RKO (cell line): ENCODE results near the gene PDIA5.

Source experiments
- DNase-seq: peaks from one replicate; pipeline ENCODE4 v3.0.0-alpha.2; 2016; ENCODE audit warnings: low spot score

The PDIA5 gene

DNA sequence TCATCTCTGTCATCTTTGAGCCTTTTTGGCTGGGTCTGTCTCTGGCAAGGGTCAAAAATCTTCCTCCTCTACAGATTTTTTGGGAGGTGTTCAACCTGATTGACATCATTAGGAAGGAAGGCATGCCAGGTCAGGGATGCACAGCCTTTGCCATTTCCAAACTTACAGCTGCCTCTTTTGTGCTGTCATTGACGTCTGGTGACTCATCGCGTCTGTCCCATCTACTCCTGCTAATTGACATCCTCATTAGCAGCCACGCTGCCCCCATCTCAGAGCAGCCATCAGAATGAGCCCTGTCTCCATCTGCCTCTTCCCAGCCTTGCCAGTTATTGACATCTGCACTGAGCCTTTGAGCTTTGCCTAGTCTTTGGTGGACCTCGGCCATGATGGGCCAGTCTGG is 53.0 kb downstream of the PDIA5 start:
- no peak for DNase-seq

DNA sequence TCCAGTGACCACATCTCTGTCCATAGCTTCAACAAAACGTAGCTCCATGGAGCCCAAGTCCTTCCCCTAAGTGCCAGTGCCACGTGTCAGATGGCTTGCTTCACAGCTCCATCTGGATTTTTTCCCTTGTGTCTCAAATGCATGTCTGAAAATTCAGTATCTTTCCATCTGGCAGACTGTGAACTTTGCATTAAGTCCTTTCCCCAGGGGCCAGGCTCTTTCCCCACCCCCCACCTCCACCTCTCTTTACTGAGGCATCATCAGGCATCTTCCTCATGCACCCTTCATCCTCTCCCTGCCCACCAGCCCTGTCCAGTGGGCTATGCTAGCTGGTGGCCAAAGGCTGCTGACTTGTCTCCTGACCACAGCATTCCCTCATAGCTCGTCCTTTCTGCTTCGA is 53.7 kb downstream of the PDIA5 start:
- no peak for DNase-seq

DNA sequence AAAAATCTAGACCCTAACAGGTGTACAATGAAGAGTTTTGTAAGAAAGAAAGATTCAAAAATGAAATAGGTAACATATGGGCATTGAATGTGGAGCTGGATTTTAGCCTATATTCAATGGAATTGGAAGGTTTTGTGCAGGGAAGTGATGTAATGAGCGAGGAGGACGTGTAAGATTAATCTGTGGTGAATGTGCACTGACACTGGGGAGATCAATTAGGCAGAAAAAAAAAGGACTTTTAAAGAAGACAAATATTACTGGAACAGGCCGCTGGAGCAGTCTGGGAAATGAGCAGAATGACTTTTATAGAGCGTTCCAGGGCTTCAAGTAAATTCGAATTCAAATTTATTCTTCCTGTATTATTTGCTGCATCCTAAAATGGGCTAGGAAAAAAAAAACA is 55.2 kb downstream of the PDIA5 start:
- no peak for DNase-seq

DNA sequence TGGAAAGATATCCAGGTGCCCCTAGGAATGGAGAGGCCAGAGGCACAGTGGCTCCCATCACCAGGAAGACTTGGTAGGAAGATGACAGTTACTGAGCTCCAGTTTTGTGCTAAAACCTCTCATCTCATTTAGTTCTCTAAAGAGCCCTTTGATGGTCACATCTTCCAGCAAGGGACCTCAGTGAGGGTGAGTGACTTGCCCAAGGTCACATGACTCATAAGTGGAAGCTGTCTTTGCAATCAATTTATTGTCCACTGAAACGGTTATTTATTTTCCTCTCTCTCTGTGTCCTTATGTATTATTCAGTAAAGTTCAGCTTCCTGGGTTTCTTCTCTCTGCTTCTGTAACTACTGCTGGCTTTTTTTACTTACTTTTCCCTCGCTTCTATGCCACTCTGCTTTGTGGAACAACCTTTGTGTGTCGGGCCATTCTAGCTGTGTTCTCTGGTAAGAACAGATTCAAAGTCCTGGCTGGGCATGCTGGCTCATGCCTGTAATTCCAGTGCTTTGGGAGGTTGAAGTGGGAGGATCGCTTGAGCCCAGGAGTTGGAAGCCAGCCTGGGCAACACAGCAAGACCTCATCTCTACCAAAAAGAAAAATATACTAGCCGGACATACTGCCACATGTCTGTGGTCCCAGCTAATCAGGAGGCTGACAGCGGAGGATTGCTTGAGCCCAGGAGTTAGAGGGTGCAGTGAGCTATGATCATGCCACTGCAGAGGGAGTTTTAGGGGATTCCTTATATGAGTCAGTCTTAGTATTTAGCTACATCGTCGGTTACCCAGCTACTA is 55.9 kb downstream of the PDIA5 start:
- DNase-seq: no peak

DNA sequence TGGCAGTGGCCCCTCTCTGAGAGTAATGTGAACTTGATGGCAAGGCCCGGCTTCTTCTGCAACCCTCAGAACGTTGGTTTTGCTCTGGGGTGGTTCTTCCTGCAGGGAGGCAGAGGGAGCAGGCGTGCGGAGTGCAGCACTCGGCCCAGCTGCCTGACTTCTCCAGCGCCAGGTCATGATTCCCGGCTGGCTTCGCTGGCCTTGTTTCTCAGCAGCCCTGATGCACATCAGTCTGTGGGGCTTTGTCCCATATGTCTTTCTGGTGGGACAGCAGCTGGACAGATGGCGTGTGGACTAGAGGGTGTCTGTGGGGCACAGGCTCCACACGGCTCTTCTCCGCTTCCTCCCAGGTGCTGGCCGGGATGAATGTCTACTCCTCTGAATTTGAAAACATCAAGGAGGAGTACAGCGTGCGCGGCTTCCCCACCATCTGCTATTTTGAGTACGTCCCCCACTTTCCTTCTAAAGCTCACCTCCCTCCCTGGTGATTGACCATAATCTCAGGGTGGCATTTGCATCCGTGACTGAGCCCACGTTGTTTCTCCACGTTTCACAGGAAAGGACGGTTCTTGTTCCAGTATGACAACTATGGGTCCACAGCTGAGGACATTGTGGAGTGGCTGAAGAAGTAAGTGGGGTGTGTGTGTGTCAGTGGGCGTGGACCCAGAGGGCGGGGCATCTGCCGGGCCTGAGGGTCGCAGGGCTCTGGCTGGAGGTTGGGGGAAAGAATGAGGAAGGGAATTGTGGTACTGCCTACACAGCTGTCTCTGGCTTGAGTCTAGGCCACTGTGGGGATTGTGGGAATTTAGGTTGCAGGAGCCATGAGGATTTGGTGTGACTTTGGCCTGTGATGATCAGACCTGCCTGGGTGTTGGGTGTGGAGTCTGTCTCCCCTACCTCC is 57.1 kb downstream of the PDIA5 start:
- no peak for DNase-seq

DNA sequence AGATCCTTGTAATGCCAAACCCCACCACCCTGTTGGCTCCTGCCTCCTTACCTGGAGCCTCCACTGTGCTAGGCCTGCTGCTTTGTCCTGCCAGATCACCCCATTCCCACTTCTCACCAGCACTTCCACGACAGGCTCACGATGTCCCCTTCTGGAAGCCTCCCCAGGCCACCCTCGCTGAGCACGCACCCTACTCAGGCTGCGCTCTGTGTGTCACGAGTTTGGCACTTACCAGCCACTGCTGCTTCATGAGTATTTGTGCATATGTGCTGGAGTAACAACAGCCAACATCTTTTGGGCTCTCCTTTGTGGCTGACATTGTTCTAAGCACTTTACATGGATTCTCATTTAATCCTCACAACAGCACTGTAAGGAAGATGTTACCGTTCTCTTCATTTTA is 58.1 kb downstream of the PDIA5 start:
- DNase-seq: no peak

DNA sequence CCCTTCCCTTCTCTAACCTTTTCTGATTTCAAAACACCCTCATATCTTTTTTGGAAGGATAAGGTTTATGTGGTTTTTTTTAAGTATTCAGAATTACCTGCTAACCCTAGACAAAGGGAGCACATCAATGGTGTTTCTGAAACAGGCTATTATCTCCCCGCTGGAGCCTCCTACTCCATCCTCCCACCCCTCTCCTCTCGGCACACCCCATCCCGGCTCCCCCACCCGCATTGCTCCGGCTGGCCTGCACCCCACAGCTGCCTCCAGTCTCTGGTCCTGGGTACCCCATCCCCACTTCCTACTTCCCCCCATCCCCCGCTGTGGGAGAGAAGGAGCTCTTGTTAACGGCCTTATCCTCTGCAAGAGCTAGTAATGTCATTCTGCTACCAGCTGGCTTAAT is 59.2 kb downstream of the PDIA5 start:
- DNase-seq: no peak

DNA sequence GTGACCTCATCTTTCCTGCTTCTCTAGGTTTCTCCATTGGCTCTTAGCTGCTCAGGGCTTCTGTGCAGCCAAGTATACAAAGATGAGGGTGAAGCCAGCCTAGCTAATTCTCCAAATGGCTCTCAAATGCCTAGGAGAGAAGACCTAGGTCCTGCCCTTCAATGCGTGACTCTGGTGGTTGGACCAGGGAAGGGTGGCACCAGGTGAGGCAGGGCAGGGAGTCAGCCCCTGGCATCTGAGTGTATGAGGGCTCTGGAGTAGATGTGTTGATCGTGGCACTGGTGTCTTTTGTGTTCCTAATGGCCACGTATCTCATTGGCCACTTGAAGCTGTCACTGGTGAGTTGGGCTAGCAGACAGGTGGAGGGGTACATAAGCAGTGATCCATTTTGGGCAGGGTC is 59.8 kb downstream of the PDIA5 start:
- no peak for DNase-seq

DNA sequence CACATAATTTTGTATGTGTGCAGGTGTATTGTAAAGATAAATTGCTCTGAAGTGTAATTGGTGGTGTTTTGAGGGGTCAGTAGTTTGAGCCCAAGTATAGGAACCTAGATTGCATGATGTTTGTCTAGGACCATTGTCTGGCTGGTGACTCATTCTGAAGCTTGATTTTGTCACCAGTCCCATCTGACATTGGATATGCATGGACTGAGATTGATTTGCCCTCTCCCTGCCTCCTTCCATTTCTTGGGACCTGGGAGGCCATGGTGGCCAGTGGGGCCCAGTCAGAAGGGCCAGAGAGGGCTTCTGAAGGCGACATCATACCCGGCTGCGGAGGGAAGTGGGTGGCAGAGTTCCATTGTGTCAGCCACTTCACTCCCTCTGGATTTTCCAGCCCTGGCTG is 62.3 kb downstream of the PDIA5 start:
- no peak for DNase-seq

DNA sequence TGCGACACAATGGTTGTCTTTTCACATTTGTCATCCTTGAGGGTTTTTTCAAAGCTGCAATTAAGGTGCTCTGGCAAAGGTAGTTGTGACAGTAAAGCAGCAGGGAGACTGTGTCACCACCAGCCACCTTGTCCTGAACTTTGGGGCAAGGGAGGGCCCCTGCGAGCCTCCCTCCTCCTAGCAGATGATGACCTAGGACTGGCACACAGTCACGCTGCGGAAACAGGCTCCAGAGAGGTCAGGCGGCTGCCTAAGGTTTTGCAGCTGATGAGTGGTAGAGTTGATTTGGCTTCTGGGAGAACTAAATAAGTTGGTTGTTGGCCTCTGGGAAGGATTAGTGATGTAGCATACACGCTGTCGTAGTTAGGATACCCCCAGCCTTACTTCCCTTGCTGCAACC is 62.7 kb downstream of the PDIA5 start:
- DNase-seq: no peak

DNA sequence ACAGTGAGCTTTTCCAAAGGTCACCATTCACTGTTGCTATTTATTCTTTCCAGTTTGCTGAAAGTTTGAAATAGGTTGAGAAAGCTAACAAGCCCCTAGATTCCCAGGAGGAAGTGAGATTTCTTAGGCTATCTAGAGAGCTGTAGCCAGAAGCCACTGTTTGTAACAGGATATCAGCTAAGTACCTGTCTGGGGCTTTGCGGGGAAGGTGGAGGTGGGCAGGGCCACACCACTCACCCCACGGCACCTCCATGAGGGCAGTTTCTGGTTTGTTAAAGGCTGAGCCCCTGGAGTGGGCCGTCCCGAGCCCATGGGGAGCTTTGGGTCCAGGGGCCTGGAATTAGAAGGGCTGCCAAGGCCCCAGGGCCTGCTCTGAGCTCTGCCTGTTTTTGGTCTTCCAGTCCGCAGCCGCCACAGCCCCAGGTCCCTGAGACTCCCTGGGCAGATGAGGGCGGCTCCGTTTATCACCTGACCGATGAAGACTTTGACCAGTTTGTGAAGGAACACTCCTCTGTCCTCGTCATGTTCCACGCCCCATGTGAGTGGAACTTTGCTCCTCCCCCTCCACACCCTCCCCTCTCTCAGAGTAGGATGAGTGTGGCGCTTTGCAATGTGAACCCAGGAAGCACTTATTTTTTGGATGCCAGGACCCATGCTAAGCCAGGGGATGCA is 63.4 kb downstream of the PDIA5 start:
- DNase-seq: no peak

DNA sequence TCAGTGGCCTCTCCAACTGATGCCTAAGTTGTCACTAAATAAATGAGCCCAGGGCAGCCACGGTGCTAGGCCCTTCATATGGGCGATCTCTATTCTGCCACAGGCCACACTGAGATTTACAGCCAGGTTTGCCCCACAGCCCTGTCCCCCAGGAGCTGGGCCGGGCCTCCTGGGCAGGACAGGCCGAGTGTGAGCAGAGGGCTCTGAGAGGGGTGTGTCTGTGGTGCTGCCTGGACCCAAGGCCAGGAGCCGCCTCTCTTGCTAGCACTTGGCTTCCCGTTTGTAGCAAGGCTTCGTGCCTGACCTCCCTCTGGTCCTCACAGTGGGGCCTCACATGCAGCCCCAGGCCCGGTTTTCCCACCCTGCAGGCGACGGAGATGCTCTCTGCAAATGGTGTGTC is 67.8 kb downstream of the PDIA5 start:
- no peak for DNase-seq

DNA sequence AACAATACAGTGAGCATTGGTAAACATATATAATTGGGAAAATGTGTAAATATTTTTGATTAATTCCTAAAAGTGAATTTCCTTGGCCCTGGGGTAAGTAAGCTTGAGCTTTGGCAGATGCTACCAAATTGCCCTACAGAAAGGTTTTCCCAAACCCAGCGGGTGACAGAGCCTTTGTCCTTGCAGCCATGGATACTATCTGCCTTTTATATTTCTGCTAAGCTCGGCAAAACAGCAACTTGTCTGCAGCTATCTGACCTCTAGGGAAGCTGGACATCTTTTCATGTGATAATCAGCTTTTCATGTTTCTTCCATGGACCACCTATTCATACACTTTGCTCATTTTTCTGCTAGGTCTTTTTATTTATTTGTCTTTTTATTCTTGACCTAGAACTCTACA is 70.2 kb downstream of the PDIA5 start:
- DNase-seq: no peak

DNA sequence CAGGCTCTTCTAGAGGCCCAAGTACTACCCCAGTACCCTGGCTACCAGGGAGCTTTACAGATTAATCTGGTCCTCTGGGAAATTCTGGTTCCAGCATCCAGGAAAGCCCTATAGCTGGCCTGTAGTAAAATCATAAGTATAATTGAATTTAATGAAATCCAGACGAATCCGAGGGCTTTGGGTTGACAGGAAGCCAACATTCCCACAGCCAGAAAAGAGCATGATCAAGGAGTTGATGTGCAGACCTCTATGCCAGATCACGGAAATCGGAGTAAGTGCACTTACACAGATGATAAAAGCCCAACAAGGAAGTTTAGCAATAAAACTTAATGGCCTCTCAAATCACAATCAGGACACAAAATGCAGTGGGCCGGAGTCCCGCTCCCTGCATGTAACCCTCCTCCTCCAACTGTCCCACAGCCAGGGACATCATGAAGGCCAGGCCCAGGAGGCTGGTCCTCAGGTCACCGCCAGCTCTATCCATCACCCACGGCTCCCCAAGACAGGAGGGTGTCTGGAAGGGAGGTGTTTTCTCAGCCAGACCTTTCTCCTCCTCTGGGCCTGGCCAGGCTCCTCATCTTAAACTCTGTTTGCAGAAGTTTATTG is 72.1 kb downstream of the PDIA5 start:
- DNase-seq: no peak

DNA sequence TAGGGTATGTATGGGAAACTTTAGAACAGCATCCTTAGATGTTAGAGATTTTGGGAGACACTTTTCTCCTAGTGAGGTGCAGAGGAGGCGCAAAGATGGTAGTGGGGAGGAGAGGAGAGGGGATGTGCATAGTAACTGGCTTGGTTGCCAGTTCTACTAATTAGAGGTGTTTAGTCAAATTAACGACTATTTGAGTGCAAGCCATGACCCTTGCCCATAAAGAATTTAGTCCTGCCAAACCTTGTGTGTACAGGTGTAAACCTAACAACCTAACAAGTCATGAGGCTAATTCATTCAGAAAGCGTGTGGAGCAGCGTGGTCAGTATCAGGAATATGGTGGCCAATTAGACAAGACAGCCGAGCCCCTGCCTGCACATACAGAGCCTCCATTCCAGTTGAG is 72.7 kb downstream of the PDIA5 start:
- DNase-seq: no peak

DNA sequence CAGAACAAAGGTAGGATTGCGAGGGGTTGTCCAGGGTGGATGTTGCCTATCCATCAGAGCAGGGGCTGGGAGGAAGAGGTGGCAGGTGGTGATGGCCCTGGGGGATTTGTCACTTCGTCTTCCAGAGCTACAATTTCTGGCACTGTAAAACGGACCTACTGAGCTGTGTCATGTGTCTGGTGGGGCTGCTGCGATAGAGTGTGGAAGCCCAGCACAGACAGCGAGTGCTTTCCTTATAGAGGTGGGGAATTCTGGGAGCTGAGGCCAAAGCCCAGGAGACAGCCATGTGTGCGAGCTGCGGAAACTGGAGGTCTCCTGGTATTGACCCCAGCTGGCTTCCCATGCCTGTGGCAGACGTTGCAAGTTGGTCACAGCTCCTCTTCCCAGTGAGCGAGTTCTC is 73.7 kb downstream of the PDIA5 start:
- no peak for DNase-seq

DNA sequence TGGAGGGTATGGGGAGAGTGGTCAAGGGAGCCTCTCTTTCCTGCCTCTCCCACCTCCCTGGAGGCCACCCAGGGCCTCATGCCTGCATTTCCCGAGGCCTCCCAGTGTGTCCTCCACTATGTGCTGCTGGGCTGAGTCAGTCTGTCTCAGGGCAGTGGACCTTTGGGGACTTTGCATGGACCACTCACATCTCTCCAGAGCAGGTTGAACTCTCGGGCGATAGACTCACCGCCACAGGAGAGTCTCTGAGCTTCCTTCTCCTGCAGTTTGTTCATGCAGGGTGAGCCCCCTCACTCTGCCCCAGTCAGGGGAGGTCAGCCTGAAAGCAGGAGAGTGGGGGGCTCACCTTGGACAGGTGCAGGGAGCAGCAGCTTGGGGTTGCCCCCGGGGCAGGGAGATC is 74.5 kb downstream of the PDIA5 start:
- no peak for DNase-seq

DNA sequence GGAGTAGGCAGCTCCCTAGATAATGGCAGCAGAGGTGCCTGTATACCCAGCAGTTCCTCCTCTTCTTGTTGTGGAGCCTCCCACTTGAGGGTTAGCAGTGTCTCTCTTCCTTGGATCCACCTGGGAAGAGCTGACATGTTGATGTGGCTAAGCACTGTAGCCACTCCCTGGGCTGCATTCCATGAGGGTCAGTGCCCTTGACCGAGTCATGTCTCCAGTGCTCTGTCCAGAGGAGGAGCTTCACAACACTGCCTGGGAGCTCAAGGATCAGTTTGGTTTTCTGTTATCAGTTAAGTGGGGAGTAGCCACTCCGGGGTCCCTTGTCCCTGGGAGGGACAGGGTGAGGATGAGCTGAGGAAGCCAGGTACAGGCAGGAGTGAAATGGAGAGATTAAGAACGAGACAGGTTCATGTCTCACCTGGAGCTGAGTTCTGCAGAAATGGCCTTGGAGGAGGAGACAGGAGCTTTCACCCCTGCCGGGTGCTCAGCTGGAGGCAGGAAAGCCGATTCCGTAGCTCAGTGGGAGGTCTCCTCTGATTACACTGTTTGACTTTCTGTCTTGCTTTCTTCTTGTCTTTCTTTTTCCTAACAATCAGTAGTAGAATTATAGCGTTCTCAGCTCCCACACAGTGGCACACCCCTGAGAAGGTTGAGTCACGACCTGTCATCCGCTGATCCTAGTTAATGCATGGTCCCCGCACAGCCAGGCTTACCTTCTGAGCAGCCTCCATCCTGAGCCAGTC is 77.0 kb downstream of the PDIA5 start:
- DNase-seq: no peak

DNA sequence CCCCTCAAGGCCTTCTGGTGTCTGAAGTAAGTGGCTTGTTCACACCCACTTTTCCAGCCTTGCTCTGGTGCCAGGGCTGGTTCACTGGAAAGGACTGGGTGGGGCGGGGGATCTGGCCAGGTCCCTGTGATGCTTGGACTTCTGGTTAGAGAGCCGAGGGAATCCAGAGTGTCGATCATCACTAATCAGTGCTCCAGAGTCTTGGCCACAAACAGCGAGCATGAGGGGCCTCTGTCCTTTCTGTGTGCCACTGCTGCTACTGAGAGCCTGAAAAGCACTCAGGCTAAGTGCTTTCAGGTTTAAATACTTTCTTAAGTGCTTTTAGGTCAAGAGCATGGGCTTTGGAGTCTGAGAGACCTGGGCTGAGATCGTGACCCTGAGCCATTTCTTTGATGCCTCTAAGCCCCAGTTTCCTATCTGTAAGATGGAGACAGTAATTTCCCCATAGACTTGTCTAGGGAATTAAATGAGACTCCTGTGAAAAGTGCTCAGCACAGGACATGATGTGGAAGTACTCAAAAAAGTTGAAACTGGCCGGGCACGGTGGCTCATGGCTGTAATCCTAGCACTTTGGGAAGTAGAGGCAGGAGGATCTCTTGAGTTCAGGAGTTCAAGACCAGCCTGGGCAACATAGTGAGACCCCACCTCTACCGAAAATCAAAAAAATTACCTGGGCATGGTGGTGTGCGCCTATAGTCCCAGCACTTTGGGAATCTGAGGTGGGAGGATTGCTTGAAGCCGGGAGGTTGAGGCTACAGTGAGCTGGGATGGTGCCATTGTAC is 81.1 kb downstream of the PDIA5 start:
- DNase-seq: no peak

DNA sequence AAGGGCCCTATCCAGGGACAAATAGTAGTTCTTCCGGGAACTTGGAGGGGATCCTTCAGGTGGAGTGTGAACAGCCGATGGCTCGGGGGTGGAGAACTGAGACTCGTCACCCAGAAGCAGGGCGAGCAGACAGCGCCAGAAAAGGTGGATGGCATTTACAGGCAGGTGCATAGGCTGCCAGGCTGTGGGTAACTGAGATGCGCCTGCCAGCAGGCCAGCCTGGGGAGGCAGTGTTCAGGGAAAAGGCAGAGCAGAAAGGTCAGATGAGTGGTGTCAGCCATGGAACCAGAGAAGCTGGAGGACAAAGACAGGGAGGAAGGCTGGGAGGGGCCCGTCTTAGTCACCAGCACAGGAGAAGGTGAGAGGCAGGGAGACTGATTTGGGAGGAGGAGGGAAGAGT is 81.9 kb downstream of the PDIA5 start:
- no peak for DNase-seq

DNA sequence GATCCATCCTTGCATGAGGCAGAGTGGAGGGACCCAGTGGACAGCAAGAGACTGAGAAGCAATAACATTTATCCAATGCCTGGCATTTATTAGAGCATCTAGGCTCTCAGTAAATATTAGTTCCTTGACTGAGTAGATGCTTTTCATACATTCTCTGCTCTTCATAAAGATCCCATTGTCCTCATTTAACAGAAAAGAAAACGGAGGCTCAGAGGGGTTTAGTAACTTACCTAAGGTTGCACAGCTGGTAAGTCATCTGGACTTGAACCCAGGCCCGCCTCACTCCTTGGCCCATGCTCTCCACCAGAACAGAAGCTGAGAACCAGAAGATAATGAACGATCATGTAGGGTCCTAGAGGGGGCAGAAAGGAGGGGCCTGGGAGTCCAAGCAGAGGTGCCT is 82.7 kb downstream of the PDIA5 start:
- DNase-seq: no peak
